HepG2 (cell line): ENCODE measurements around the gene REEP6. TPM values are rescaled to one million over a fixed set of nuclear protein-coding genes. Genes with fewer than 3 reads are reported as not detected.

Experiments
- FOXK1 ChIP-seq: sonication (generic); formaldehyde crosslinking; IDR thresholded peaks from 2 replicates; pipeline ENCODE4 v1.4.0; 2020; ENCODE audit warnings: low read depth, missing genetic modification reagents, borderline replicate concordance
- FOXP1 ChIP-seq, 2 experiments: fragments of 450-650 bp in 1 of 2; IDR thresholded peaks; 2 replicates each; pipeline ENCODE4 v1.6.1; 2017 to 2018; ENCODE audit warnings: antibody characterized with exemption in 1 of 2
- PHF5A ChIP-seq: IDR thresholded peaks from one replicate; pipeline ENCODE4 v1.6.1; 2018; ENCODE audit warnings: low read depth, missing genetic modification reagents; ENCODE audit not compliant: unreplicated experiment
- TARDBP ChIP-seq: sonication (generic); formaldehyde crosslinking; IDR thresholded peaks from 2 replicates; pipeline ENCODE4 v1.8.0; 2022; ENCODE audit warnings: mild to moderate bottlenecking, missing genetic modification reagents
- ZBTB21 ChIP-seq: sonication (generic); formaldehyde crosslinking; IDR thresholded peaks from 2 replicates; pipeline ENCODE4 v1.4.0; 2020; ENCODE audit warnings: missing genetic modification reagents
- ZFP82 ChIP-seq: sonication (generic); formaldehyde crosslinking; IDR thresholded peaks from 2 replicates; pipeline ENCODE4 v1.5.1; 2020; ENCODE audit warnings: mild to moderate bottlenecking, missing genetic modification reagents, borderline replicate concordance
- ZNF180 ChIP-seq: sonication (generic); formaldehyde crosslinking; IDR thresholded peaks from 2 replicates; pipeline ENCODE4 v1.4.0; 2020; ENCODE audit warnings: low read depth, missing genetic modification reagents, borderline replicate concordance
- ZNF207 ChIP-seq: fragments of 450-650 bp; IDR thresholded peaks from 2 replicates; pipeline ENCODE4 v1.6.1; 2016; ENCODE audit warnings: antibody characterized with exemption, borderline replicate concordance
- ZNF326 ChIP-seq: sonication (generic); formaldehyde crosslinking; IDR thresholded peaks from 2 replicates; pipeline ENCODE4 v1.4.0; 2020; ENCODE audit warnings: missing genetic modification reagents, borderline replicate concordance
- ZNF761 ChIP-seq: sonication (generic); formaldehyde crosslinking; conservative IDR thresholded peaks from 2 replicates; pipeline ENCODE4 v1.4.0; 2020; ENCODE audit warnings: mild to moderate bottlenecking, missing genetic modification reagents
- ZNF790 ChIP-seq: sonication (generic); formaldehyde crosslinking; IDR thresholded peaks from 2 replicates; pipeline ENCODE4 v1.8.0; 2022; ENCODE audit warnings: missing genetic modification reagents, mild to moderate bottlenecking, borderline replicate concordance
- polyA plus RNA-seq, 8 experiments: library from polyadenylated mRNA; depleted of rRNA in 3 of 8; stranded (reverse) in 7 of 8; unstranded in 1 of 8; fragments of >200 nt; fragmentation: Illumina TruSeq in 4 of 8; extraction: Trizol in 4 of 8; gene quantifications; 2 replicates each; pipeline versions ENCODE4 v1.2.1 to v1.2.3, GENCODE V29; 2011 to 2016; ENCODE audit warnings: low read depth in 4 of 8, missing spikeins in 1 of 8, mixed read lengths in 1 of 8; ENCODE audit not compliant: insufficient read depth in 1 of 8
- total RNA-seq, 5 experiments: library from RNA; depleted of rRNA; stranded (reverse); fragments of >200 nt; fragmentation: Illumina TruSeq; extraction: Trizol; gene quantifications; 2 replicates each; pipeline ENCODE4 v1.2.3, GENCODE V29; 2016; ENCODE audit warnings: low read depth in 1 of 5
- TF ChIP-seq, protein P1 (sequence below): sonication (generic); formaldehyde crosslinking; IDR thresholded peaks from 2 replicates; pipeline ENCODE4 v1.5.0; 2020; ENCODE audit warnings: missing genetic modification reagents, mild to moderate bottlenecking, borderline replicate concordance
- TF ChIP-seq, protein P2 (sequence below): sonication (generic); formaldehyde crosslinking; IDR thresholded peaks from 2 replicates; pipeline ENCODE4 v1.4.0; 2020; ENCODE audit warnings: mild to moderate bottlenecking, missing genetic modification reagents, borderline replicate concordance
- TF ChIP-seq, protein P3 (sequence below): sonication (generic); IDR thresholded peaks from 2 replicates; pipeline ENCODE4 v1.6.1; 2016; ENCODE audit warnings: low read depth, borderline replicate concordance
- TF ChIP-seq, protein P4 (sequence below): sonication (generic); formaldehyde crosslinking; IDR thresholded peaks from 2 replicates; pipeline ENCODE4 v1.5.0; 2020; ENCODE audit warnings: missing genetic modification reagents, mild to moderate bottlenecking, borderline replicate concordance
- TF ChIP-seq, protein P5 (sequence below): IDR thresholded peaks from 2 replicates; pipeline ENCODE4 v1.6.1; 2016; ENCODE audit warnings: low read depth, borderline replicate concordance
- TF ChIP-seq, protein P6 (sequence below): sonication (generic); formaldehyde crosslinking; IDR thresholded peaks from 2 replicates; pipeline ENCODE4 v1.8.0; 2022; ENCODE audit warnings: missing genetic modification reagents, mild to moderate bottlenecking, moderate library complexity, borderline replicate concordance

The REEP6 gene
- total and polyA plus RNA-seq, 2 of the 13 experiments (the other 11 are each of a cell fraction or from before 2014, with no cell fraction given): 10.0 to 28.8 TPM

DNA sequence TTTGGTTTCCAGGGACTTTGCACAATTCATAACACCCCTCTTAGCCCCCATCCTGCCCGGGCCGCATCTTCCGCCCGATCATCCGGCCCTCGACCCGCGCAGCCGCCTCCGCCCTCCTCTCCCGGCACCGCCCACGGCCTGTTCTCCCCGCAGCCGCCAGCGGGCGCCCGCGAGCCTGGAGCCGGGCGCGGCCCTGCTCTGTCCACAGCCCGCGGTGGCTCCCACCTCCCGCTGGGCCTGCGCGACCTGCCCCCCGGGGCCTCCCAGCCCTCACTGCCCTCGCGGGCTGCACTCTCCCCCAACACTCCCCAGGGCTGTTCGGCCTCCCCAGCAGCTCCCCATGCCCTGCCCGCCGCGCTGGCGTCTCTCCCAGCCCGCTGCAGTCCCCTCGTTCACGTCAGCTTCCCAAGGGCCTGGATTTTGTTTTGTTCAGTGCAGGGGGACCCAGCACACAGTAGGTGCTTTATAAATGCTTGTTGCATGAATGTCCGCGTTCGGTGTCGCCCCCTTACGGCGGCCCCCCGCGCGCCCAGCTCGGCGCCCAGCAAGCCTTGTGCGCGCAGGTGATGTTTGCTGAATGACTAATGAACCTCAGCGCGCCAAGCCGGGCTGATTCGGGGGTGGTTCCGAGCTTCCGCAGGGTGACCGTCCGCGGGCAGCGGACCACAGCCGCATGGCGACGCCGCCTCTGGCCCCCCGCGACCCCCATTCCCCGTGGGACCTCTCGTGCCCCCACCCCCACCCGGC lies 45.6 kb upstream of the REEP6 start (continued):
- TF ChIP-seq, protein P1, sequence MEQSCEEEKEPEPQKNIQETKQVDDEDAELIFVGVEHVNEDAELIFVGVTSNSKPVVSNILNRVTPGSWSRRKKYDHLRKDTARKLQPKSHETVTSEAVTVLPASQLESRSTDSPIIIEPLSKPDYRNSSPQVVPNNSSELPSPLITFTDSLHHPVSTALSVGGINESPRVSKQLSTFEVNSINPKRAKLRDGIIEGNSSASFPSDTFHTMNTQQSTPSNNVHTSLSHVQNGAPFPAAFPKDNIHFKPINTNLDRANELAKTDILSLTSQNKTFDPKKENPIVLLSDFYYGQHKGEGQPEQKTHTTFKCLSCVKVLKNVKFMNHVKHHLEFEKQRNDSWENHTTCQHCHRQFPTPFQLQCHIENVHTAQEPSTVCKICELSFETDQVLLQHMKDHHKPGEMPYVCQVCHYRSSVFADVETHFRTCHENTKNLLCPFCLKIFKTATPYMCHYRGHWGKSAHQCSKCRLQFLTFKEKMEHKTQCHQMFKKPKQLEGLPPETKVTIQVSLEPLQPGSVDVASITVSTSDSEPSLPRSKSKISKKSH: no peak
- TF ChIP-seq FOXK1 (CRISPR knock-in tag) (no peak), ZNF180 (CRISPR knock-in tag) (no peak), ZFP82 (CRISPR knock-in tag) (no peak), FOXP1 (IDR thresholded peaks at IDR 0.05) (no peak), FOXP1 (CRISPR knock-in tag; IDR thresholded peaks at IDR 0.05) (no peak), ZNF326 (no peak), PHF5A (no peak), ZNF761 (CRISPR knock-in tag) (no peak), ZBTB21 (CRISPR knock-in tag) (no peak), ZNF207 (no peak), TARDBP (no peak), ZNF790 (CRISPR knock-in tag) (no peak)
- TF ChIP-seq, protein P2, sequence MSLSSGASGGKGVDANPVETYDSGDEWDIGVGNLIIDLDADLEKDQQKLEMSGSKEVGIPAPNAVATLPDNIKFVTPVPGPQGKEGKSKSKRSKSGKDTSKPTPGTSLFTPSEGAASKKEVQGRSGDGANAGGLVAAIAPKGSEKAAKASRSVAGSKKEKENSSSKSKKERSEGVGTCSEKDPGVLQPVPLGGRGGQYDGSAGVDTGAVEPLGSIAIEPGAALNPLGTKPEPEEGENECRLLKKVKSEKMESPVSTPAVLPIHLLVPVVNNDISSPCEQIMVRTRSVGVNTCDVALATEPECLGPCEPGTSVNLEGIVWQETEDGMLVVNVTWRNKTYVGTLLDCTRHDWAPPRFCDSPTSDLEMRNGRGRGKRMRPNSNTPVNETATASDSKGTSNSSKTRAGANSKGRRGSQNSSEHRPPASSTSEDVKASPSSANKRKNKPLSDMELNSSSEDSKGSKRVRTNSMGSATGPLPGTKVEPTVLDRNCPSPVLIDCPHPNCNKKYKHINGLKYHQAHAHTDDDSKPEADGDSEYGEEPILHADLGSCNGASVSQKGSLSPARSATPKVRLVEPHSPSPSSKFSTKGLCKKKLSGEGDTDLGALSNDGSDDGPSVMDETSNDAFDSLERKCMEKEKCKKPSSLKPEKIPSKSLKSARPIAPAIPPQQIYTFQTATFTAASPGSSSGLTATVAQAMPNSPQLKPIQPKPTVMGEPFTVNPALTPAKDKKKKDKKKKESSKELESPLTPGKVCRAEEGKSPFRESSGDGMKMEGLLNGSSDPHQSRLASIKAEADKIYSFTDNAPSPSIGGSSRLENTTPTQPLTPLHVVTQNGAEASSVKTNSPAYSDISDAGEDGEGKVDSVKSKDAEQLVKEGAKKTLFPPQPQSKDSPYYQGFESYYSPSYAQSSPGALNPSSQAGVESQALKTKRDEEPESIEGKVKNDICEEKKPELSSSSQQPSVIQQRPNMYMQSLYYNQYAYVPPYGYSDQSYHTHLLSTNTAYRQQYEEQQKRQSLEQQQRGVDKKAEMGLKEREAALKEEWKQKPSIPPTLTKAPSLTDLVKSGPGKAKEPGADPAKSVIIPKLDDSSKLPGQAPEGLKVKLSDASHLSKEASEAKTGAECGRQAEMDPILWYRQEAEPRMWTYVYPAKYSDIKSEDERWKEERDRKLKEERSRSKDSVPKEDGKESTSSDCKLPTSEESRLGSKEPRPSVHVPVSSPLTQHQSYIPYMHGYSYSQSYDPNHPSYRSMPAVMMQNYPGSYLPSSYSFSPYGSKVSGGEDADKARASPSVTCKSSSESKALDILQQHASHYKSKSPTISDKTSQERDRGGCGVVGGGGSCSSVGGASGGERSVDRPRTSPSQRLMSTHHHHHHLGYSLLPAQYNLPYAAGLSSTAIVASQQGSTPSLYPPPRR (CRISPR knock-in tag): no peak; the same call in 1 of the 2 replicates
- TF ChIP-seq, protein P3, sequence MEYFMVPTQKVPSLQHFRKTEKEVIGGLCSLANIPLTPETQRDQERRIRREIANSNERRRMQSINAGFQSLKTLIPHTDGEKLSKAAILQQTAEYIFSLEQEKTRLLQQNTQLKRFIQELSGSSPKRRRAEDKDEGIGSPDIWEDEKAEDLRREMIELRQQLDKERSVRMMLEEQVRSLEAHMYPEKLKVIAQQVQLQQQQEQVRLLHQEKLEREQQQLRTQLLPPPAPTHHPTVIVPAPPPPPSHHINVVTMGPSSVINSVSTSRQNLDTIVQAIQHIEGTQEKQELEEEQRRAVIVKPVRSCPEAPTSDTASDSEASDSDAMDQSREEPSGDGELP: no peak
- TF ChIP-seq, protein P4, sequence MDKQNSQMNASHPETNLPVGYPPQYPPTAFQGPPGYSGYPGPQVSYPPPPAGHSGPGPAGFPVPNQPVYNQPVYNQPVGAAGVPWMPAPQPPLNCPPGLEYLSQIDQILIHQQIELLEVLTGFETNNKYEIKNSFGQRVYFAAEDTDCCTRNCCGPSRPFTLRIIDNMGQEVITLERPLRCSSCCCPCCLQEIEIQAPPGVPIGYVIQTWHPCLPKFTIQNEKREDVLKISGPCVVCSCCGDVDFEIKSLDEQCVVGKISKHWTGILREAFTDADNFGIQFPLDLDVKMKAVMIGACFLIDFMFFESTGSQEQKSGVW: no peak
- TF ChIP-seq, protein P5, sequence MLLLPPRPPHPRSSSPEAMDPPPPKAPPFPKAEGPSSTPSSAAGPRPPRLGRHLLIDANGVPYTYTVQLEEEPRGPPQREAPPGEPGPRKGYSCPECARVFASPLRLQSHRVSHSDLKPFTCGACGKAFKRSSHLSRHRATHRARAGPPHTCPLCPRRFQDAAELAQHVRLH (CRISPR knock-in tag): 0 out of 2 replicates have a peak, but pooled peaks have one; percentile 31
- TF ChIP-seq, protein P6, sequence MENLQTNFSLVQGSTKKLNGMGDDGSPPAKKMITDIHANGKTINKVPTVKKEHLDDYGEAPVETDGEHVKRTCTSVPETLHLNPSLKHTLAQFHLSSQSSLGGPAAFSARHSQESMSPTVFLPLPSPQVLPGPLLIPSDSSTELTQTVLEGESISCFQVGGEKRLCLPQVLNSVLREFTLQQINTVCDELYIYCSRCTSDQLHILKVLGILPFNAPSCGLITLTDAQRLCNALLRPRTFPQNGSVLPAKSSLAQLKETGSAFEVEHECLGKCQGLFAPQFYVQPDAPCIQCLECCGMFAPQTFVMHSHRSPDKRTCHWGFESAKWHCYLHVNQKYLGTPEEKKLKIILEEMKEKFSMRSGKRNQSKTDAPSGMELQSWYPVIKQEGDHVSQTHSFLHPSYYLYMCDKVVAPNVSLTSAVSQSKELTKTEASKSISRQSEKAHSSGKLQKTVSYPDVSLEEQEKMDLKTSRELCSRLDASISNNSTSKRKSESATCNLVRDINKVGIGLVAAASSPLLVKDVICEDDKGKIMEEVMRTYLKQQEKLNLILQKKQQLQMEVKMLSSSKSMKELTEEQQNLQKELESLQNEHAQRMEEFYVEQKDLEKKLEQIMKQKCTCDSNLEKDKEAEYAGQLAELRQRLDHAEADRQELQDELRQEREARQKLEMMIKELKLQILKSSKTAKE: no peak
